ENCODE results near the gene SYT1.

The SYT1 gene

DNA sequence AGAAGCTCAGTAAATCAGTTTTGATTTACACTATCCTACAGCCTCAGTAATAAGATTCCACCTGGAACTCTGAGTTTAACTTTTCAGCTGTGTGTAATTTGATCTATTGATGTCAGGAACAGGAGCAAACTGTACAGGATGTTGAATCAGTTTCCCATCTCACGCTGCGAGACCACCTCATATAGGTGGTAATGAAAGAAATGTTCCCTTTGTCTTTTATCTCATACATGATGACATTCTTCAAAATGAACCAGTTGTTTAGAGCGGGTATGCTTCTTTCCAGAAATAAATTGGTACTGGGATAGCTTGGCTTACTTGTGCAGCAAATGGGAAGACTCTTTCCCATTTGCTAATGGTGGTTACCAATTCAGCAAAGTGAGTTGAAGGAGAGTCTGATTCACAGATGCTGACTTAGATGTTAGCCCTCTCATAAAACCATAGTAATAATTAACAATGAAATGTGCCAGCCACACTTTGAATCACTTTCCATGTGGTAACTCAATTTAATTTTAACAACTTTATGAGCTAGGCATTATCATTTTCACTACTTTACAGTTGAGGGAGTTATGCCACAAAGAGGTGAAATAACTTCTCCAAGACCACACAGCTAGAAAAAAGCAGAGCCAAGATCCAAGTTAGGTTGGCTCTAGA, 574.7 kb downstream of the SYT1 start:
- DNase-seq (ENCODE audit: low spot score) = no peak

GRCh38 chr12:79441534-79441933, 577.0 kb downstream of the SYT1 start:
- no peak for DNase-seq (ENCODE audit: low spot score)

DNA sequence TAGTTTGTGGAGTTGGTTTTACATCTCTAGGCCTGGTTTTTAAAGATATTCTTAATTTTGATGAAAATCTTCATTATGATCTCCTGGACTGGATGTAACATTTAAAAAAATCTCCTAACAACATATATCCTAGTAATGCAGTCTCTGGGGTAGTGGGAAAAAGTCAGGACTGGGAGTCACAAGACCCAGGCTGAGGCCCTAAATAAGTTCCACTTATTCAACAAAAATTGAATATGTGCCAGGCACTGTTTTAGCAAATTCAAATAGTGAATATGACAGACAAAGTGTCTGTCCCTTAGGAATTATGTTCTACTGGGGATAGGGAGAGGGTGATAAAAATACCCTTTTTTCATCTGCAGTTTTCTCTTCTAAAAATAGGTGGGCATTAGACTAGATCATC, 577.8 kb downstream of the SYT1 start:
- no peak for DNase-seq (ENCODE audit: low spot score)

DNA sequence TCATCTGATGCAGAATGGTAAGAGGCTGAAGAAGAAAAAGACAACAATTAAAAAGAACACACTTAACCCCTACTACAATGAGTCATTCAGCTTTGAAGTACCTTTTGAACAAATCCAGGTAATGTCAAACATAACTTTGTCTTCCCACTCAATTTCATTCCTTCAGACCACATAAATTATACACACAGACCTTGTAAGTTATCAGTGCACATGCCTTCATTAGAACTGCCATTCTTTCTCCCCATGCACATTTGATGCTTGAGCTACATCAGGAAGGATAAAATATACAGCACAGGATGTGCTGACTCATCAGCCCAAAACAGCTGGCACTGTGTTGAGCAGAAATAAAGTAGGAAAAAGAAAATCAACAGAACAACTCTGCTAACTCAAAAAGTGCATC, 579.5 kb downstream of the SYT1 start:
- no peak for DNase-seq (ENCODE audit: low spot score)

- DNase-seq (ENCODE audit: low spot score) = no peak
Observed at GRCh38 chr12:79448816-79449215, 584.2 kb downstream of the SYT1 start.

GRCh38 chr12:79451365-79451764, 586.8 kb downstream of the SYT1 start:
- no peak for DNase-seq (ENCODE audit: low spot score)

DNA sequence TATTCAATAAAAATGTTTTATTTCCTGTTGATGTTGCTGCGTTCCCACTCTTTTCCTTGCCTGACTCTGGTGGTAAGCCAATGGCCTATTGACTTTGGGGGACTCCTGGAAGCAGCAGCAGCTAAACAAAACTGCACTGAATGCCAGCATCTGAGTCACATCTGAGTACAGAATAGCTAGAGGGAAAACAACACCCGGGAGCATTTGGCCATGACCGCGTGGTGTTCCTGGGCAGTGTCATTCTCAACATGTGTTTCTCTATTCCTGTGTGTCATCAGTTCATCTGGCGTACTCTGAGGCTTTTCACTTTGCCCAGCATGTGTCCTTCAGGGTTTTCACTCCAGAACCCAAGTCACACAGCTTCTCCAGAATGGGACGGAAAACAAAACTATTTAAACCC, 587.4 kb downstream of the SYT1 start:
- DNase-seq (ENCODE audit: low spot score) = no peak

- DNase-seq (ENCODE audit: low spot score) = no peak
Observed at GRCh38 chr12:79452906-79453305, 588.3 kb downstream of the SYT1 start.

GRCh38 chr12:79453820-79454219, 589.2 kb downstream of the SYT1 start:
- DNase-seq (ENCODE audit: low spot score) = no peak

GRCh38 chr12:79454338-79454843, 589.8 kb downstream of the SYT1 start:
- no peak for DNase-seq (ENCODE audit: low spot score)

DNA sequence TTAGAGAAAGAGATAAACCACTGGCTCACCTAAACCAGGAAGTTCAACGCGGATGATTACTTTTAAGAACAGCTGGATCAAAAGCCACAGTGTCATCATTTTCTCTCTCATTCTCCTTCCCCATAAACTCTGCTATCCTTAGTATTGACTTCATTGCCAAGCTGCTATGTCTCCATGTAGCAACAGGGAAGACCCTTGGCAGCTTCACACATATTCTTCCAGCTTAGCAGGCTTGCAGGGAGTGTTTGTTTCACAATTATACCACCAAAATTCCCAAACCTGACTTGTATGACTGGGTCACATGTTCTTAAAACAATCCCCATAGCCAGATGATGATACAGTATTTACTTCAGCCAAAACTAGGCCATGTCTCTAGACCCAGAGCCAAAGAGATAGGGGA, 590.7 kb downstream of the SYT1 start:
- no peak for DNase-seq (ENCODE audit: low spot score)

DNA sequence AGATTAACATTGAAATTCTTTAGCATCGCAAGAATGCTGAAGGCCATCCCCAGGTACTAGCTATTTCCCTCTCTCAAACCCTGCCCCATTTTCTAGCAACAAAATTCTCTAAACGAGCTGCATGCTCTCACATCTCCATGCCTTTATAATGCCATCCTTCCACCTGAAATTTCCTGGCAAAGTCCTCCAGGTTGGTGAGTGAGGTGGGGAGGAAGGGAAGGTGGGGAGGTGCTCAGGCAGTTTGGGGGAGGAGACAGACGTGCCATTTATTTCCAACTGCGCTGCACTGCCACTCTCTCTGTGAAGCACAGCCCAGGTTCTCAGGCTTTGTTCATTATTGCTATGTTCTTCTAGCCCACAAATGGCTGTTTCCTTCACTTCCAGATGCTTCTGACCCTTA, 617.7 kb downstream of the SYT1 start:
- no peak for DNase-seq (ENCODE audit: low spot score)

- no peak for DNase-seq (ENCODE audit: low spot score)
Observed at GRCh38 chr12:79482921-79483320, 618.3 kb downstream of the SYT1 start.

- DNase-seq (ENCODE audit: low spot score) = no peak
Observed at GRCh38 chr12:79486154-79486553, 621.6 kb downstream of the SYT1 start.

GRCh38 chr12:79487386-79488110, 623.0 kb downstream of the SYT1 start:
- DNase-seq (ENCODE audit: low spot score) = no peak
